Lower leg skin (tissue), 4 donors: ENCODE results near the gene USP10. TPM values are rescaled to one million over a fixed set of nuclear protein-coding genes. Genes with fewer than 3 reads are reported as not detected.

Source experiments
- DNase-seq, 2 donors: peaks; one replicate each; pipeline ENCODE4 v3.0.0-alpha.2; 2019; ENCODE audit warnings: low spot score in 2 of 2
- H3K4me3 ChIP-seq: fragments of 200-600 bp; sonication (generic); 2 replicates; pipeline ENCODE4 v1.5.1; 2017; ENCODE audit warnings: mild to moderate bottlenecking, low read depth; ENCODE audit not compliant: poor library complexity, severe bottlenecking
- CTCF ChIP-seq, 3 donors: fragments of 450-650 bp; IDR thresholded peaks; one replicate each; pipeline ENCODE4 v1.5.1; 2016; ENCODE audit warnings: antibody characterized with exemption in 3 of 3, mild to moderate bottlenecking in 3 of 3, moderate library complexity in 2 of 3
- POLR2A ChIP-seq, 2 donors: fragments of 450-650 bp; IDR thresholded peaks; one replicate each; pipeline ENCODE4 v1.6.1; 2016 to 2017; ENCODE audit warnings: antibody characterized with exemption in 2 of 2, mild to moderate bottlenecking in 1 of 2, moderate library complexity in 1 of 2
- WGBS, 2 donors: methylation state at CpG; one replicate each; pipeline ENCODE4 v1.1.5; 2018; 5-methylcytosine and 5-hydroxymethylcytosine counted together
- intact Hi-C: fragments of 100-400 bp; cut with DNase I; formaldehyde crosslinking; loops from one replicate; pipeline ENCODE4 v1.15.0; 2023; ENCODE audit warnings: low total_unique reads
- total RNA-seq, 4 donors: library from RNA; depleted of rRNA; stranded (reverse); fragments of >200 nt; gene quantifications; one replicate each; pipeline ENCODE4 v1.1.0, GENCODE V29; 2016

The USP10 gene
- total RNA-seq, 4 donors from 2014 or later: 54.3 to 69.0 (median 60.7) TPM

- 87 to 94% methylated on average over 7 of the region's 7 CpGs for WGBS, 2 donors
- DNase-seq: no peak
- intact Hi-C loops: no loop called here
- H3K4me3 ChIP-seq: no peak overlapping the region
- TF ChIP-seq CTCF (IDR thresholded peaks at IDR 0.05) (no peak), POLR2A (IDR thresholded peaks at IDR 0.05) (no peak)
These were observed 108.0 kb downstream of the USP10 start for GRCh38 chr16:84807776-84808175.

- no peak for DNase-seq
- 70 to 81% methylated on average over 8 of the region's 8 CpGs for WGBS, 2 donors
- H3K4me3 ChIP-seq: no peak overlapping the region
- intact Hi-C loops: no loop called here
- TF ChIP-seq POLR2A (IDR thresholded peaks at IDR 0.05) (no peak), CTCF (IDR thresholded peaks at IDR 0.05) (no peak)
These were observed 109.0 kb downstream of the USP10 start for GRCh38 chr16:84808826-84809225.

GRCh38 chr16:84810518-84811273 lies 110.9 kb downstream of the USP10 start:
- 51 to 54% methylated on average over 16 to 17 of the region's 17 CpGs for WGBS, 2 donors
- TF ChIP-seq CTCF (IDR thresholded peaks at IDR 0.05) (no peak), POLR2A (IDR thresholded peaks at IDR 0.05) (no peak)
- intact Hi-C loops: no loop called here
- H3K4me3 ChIP-seq: no peak overlapping the region
- DNase-seq: no peak

- no peak for DNase-seq
- TF ChIP-seq POLR2A (IDR thresholded peaks at IDR 0.05): no peak
- no peak for TF ChIP-seq CTCF (IDR thresholded peaks at IDR 0.05)
- no peak overlapping the region for H3K4me3 ChIP-seq
- intact Hi-C loops: no loop called here
- 89 to 94% methylated on average over 2 of the region's 2 CpGs for WGBS, 2 donors
These were observed 111.7 kb downstream of the USP10 start for GRCh38 chr16:84811529-84811928.

GRCh38 chr16:84813141-84813934 lies 113.5 kb downstream of the USP10 start:
- 77 to 82% methylated on average over 15 of the region's 15 CpGs for WGBS, 2 donors
- DNase-seq: no peak
- intact Hi-C loops: no loop called here
- TF ChIP-seq CTCF (IDR thresholded peaks at IDR 0.05): no peak
- TF ChIP-seq POLR2A (IDR thresholded peaks at IDR 0.05): no peak
- no peak overlapping the region for H3K4me3 ChIP-seq
